NCI-H146 treated with DMSO at 0.1 percent for 48 hours (cell line): Measurements from ENCODE around the gene SCN2A.

Source experiments
- DNase-seq: peaks from one replicate; lab custom pipeline; 2025; ENCODE audit not compliant: unreplicated experiment; lab: John Stamatoyannopoulos, UW

The SCN2A gene

DNA sequence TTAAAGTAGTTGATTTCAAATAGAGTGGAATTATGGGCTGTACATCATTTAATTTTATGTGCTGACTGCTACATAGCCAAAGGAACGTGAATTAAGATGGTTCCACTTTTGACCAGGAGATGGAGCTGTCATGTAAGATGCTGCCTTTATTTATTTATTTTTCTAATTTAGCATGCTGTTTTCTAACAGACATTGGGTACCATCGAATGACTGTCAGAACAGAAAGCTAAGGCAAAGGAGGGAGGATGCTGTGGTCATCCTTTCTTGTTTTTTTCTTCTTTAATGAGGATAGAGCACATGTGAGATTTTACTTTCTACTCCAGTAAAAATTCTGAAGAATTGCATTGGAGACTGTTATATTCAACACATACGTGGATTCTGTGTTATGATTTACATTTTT is at the start of gene SCN2A:
Gene SCN2A (plus strand): TSS at position 185 of the 400 bp plus-strand sequence. CDS start 56,410 bp downstream, outside the sequence.
- peak; percentile 56 for DNase-seq

DNA sequence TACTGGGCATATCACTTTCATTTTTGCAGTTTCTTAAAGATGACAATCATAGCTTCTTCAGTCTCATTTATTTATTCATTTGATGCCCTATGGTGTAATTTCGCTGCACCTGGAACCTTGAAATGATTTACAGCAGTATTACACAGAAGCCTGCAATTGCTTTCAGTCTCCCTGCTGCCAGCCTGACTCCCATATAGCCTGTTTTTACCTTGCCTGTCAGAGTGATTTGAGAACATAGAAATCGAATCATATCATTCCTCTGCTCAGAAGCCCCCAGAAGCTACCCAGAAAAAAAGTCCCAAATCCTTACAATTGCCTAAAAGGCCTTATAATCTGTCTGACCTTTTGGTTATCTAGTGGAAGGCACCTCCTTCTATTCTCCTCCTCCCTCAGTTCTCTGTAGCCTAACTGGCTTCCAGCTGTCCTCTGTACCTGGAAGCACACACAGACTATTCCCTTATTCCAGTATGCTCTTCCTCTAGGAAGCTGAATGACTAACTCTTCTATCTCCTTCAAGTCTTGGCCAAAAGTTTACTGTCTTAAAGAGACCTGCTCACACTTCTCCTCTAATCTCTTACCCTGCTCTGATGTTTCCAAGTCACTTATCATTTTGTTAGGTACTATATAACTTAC is 48.0 kb upstream of the SCN2A start:
- DNase-seq = peak; percentile 56

DNA sequence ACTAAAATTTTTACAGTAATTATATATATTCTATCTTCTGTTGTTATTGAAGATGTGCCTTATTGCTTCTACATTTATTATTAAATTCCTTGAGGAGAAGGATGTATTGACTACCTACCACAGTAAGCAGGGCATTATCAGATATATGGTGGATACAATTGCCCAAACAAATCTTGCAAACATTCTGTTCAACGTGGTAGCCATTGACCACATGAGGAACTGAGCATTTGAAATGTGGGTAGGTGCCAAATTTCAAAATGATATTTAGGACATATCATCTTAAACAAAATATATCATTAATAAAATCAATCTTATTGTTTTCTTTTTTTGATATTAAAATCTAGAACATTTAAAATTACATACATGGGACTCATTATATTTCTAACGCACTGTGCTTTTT is 46.5 kb upstream of the SCN2A start:
- DNase-seq = no peak

- DNase-seq = peak; percentile 11
These were observed 45.9 kb upstream of the SCN2A start for GRCh38 chr2:165193178-165193777.

DNA sequence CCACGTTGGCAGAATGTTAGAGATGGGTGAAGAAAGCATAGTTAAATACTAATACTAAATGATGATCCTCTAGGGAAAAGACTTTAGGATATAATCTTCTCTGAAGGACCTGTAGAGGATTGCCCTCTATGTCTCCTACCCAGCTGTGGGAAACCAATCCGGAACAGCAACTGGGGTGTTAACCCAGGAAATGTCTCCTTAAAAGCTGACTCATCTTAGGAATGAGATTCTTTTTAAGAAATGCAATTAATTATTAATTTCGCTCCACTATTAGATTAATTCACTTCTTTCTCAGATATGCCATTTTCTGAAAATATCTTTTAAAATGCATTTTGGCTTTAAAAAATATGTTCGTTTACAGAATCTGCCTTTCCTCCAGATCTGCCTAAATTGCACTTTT is 42.8 kb upstream of the SCN2A start:
- no peak for DNase-seq

- peak; percentile 44 for DNase-seq
These were observed 41.9 kb upstream of the SCN2A start for GRCh38 chr2:165197346-165197745.

- DNase-seq = no peak
These were observed 41.0 kb upstream of the SCN2A start for GRCh38 chr2:165198181-165198580.

- peak; percentile 46 for DNase-seq
These were observed 37.0 kb upstream of the SCN2A start for GRCh38 chr2:165202239-165202638.

DNA sequence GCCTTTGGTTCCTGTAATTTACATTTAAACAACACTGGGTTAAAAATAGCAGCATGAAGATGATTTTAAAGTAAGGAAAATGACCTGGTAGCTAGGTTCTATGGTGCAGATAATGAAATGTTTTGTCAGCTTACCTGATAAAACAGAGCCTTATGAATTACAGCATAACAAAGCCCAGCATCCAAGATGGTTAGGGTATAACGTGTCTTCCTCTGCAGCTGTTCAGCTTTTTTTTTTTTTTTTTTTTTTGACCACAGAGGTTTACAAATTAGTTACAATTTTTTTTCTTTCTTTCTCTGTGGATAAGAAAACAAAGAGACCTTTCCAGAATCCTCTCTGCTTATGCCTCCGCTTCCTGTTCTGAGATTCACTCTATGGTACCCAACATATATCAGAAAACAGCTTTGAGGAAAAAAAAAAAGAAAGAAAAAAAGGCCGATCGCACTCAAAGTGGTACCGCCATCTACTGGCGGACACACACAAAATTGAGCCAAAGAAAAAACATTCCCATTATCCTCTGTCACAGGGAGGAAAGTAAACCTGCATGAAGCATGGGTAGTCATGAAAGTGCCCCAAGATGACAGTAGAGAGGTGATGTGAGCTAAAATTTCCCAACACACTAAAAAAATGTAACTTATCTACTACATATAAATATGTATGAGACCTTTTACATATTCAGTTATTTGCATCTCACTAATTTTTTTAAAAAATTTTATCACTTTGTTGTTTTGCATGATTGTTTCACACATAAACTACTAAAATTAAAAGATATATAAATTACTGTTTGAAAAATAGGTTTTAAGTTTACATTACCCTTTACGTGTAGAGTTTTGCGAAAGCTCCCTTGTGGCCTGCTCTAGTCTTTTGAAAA is 35.3 kb upstream of the SCN2A start, which contains the start of gene SCN3A:
Gene SCN3A (minus strand): TSS at position 362 of the 871 bp plus-strand sequence. CDS start 27,656 bp downstream, outside the sequence.
- peak; percentile 89 for DNase-seq

DNA sequence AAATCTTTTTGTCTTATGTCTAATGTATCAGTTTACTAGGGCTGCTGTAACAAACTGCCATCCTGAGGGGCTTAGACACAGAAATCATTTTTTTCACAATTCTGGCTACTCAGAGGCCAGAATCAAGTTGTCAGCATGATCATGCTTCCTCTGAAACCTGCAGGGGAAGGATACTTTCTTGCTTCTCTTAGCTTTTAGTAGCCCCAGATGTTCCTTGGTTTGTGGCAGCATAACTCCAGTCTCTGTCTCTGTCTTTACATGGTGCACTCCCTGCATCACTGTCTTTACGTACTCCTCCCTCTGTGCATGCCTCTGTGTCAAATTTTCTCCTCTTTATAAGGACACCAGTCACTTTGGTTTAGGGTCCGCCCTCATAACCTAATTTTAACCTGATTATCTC is 33.3 kb upstream of the SCN2A start:
- no peak for DNase-seq

- DNase-seq = no peak
These were observed 31.1 kb upstream of the SCN2A start for GRCh38 chr2:165208094-165208493.

DNA sequence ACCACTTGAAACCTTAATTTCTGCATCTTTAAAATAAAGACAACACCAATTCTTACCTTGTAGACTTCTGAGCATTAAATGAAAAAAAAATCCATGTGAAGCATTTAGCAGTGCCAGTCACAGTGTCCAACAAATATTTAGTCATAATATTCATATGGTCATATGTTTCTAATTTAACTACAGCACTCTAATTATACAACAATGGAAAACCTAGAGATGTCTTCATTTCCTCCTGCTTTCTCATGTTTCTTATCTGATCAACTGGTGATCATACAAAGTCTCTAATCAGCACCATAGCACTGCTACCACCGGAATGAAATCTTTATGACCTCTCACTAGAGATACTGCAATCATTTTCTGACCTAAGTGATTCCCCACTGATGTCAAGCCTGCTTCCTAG is 25.1 kb upstream of the SCN2A start:
- DNase-seq = peak; percentile 14

DNA sequence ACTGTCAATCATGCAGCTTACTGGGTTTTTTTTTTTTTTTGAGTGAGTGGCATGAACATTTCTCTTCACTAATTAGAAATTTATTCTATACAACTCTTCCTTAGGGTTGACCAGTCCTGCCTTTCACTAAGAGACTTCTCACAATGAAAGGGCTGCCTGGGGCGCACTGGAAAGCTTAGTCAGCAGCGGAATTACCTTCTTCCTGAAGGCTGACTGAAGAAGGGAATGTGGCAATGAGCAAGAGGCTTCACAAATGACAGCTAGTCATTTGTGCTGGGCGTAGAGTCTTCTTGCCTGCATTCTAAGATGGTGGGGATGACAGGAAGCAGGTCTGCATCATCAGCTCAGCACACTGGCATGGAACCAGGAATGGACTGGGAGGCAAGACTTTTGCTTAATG is 19.7 kb upstream of the SCN2A start:
- no peak for DNase-seq

GRCh38 chr2:165224941-165225340 is 14.3 kb upstream of the SCN2A start:
- DNase-seq = no peak

DNA sequence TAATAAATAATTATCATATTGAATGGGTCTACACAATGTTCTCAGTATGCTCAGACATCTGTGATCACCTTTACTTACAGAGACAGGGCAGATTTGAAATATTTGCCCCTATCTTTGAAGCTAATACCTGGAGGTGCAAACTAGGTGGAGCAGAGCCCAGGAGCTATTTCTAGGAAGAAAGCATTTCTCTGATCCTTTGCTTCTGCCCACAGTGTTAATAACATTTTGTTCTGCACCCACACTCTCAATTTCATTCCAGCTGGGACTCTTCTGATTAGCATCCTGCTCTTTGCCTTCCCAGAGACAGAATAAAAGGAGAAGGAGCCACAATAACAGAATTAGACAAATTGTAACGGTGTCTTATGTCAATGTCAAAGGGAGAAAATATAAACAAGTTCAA is 11.6 kb upstream of the SCN2A start:
- no peak for DNase-seq

GRCh38 chr2:165237056-165237455 is 2.2 kb upstream of the SCN2A start:
- DNase-seq = no peak

DNA sequence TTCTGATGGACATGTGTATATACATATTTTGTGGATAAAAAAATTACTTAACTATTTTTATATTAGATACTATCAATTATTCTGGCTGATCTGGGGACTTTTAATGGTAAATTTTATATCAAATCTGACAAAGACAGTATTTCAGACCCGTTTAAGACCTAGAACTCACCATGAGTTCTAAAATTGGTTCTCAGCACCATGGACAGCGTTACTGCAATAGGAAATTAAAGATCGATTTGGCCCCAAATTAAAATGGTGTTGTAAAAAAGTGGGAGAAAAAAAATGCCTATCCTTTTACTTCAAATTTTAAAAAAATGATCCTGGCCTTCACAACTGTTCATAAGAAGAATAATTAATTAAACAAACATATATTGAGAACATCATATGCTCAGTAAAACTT is 919 bp upstream of the SCN2A start:
- no peak for DNase-seq

DNA sequence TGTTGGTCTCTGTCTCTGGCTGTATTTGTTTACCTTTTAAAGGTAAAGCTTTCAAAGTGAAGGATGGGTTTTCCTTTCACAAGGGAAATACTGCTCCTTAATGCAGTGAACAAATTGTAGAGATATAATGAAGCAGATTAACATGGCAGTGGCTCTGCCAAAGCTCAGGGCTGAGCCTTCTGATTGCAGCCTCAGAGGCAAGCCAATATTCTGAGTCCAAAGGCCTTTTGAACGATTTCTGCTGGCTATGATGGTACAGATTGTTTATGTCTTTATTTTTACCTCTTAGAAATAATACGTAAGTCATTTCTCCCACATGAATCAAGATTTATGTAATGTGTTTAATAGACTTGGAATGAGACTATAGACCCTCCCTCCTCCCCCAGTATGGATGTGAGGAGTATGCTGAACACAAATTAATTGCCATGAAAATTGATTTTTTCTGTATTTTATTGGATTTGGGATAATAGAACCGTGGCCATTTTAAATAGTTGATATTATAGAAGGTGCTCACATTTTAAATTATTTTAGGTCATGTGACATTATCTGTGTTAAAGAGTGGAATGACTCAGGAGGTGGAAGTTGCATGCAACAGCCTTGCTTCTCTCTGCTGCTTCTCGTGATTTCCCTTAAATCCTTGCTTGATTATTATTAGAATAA is 772 bp downstream of the SCN2A start:
- DNase-seq = no peak

GRCh38 chr2:165240916-165241315 is 1.7 kb downstream of the SCN2A start:
- DNase-seq = peak; percentile 55

DNA sequence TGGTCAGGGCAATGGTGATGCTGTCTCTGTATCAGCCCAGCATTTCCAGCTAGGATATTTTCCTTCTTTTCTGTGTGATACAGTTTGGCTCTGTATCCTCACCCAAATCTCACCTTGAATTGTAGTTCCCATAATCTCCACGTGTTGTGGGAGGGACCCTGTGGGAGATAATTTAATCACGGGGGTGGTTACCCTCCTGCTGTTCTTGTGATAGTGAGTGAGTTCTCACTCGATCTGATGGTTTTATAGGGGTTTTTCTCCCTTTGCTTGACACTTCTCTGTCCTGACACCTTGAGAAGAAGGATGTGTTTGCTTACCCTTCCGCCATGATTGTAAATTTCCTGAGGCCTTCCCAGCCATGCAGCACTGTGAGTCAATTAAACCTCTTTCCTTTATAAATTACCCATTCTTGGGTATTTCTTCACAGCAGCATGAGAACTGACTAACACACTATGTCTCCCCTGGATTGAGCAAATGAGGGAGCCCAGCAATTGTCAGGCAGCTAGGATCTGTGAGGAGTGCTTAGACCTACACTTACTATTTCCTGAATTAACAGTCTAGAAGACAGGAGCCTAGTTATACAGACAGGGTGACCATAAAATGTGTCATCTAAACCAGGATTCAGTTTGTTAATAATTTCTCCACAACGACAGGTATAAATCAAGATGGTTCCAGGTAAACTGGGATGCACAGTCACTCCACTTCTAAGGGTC is 6.0 kb downstream of the SCN2A start:
- no peak for DNase-seq

- no peak for DNase-seq
These were observed 9.0 kb downstream of the SCN2A start for GRCh38 chr2:165248238-165248637.
